Stomach (tissue), 9 donors: Measurements from ENCODE around the gene WWOX. TPM values are rescaled to one million over a fixed set of nuclear protein-coding genes. Genes with fewer than 3 reads are reported as not detected.

ENCODE experiments used
- DNase-seq, 2 donors: peaks; one replicate each; pipeline versions ENCODE4 v3.0.0 to v3.0.0-alpha.2; 2013 to 2019
- H3K27ac ChIP-seq, 5 donors: fragments of 200-600 bp in 4 of 5; sonication (generic) in 4 of 5; one replicate each; pipeline ENCODE4 v1.5.1; 2013 to 2019; ENCODE audit warnings: mild to moderate bottlenecking in 1 of 5, moderate library complexity in 1 of 5
- H3K27me3 ChIP-seq, 3 donors: fragments of 200-600 bp; sonication (generic); one replicate each; pipeline ENCODE4 v1.5.1; 2017 to 2019; ENCODE audit warnings: mixed run types in 1 of 3
- H3K36me3 ChIP-seq, 4 donors: fragments of 200-600 bp; sonication (generic); 1 replicate in 3 of 4; 2 replicates in 1 of 4; pipeline ENCODE4 v1.5.1; 2016 to 2019
- H3K4me1 ChIP-seq, 4 donors: fragments of 200-600 bp; sonication (generic); one replicate each; pipeline ENCODE4 v1.5.1; 2016 to 2019
- H3K4me3 ChIP-seq, 4 donors: fragments of 200-600 bp; sonication (generic) in 3 of 4; one replicate each; pipeline ENCODE4 v1.5.1; 2016 to 2019; ENCODE audit warnings: mild to moderate bottlenecking in 1 of 4
- H3K9me3 ChIP-seq, 4 donors: fragments of 200-600 bp; sonication (generic); one replicate each; pipeline ENCODE4 v1.5.1; 2016 to 2019
- CTCF ChIP-seq, 7 experiments: fragments of 450-650 bp in 4 of 7; fragments of 200-600 bp in 3 of 7; sonication (generic) in 3 of 7; IDR thresholded peaks; one replicate each; pipeline ENCODE4 v1.5.1; 2016 to 2019; ENCODE audit warnings: antibody characterized with exemption in 7 of 7, control low read depth in 2 of 7, mild to moderate bottlenecking in 1 of 7
- EP300 ChIP-seq: sonication (generic); formaldehyde crosslinking; IDR thresholded peaks from one replicate; pipeline ENCODE4 v1.6.1; 2017; ENCODE audit warnings: antibody characterized with exemption
- POLR2A ChIP-seq, 4 donors: fragments of 450-650 bp; IDR thresholded peaks; one replicate each; pipeline ENCODE4 v1.6.1; 2016; ENCODE audit warnings: antibody characterized with exemption in 4 of 4, control low read depth in 2 of 4, mild to moderate bottlenecking in 1 of 4, moderate library complexity in 1 of 4
- POLR2AphosphoS5 ChIP-seq, 3 donors: sonication (generic); formaldehyde crosslinking; IDR thresholded peaks; one replicate each; pipeline ENCODE4 v1.6.1; 2016; ENCODE audit warnings: antibody characterized with exemption in 3 of 3
- WGBS, 5 donors: extraction: QIAGEN DNeasy Blood & Tissue Kit in 3 of 5; methylation state at CpG; one replicate each; pipeline versions ENCODE4 v1.1.5 to v1.1.7; 2013 to 2018; 5-methylcytosine and 5-hydroxymethylcytosine counted together
- intact Hi-C: fragments of 100-400 bp; cut with DNase I; formaldehyde crosslinking; loops from one replicate; pipeline ENCODE4 v1.15.1; 2023; ENCODE audit warnings: low total_unique reads
- polyA plus RNA-seq, 3 donors: library from polyadenylated mRNA; stranded (reverse); fragments of 200-250 nt; gene quantifications; one replicate each; pipeline ENCODE4 v1.2.3, GENCODE V29; 2013
- total RNA-seq, 5 donors: library from RNA; depleted of rRNA; stranded (reverse); fragments of >200 nt; gene quantifications; one replicate each; pipeline versions ENCODE4 v1.1.0 to v1.2.3, GENCODE V29; 2014 to 2016
- donor health status: healthy with polysubstance abuse.
- donor health status: Bipolar disorder and iron deficiency.
- donor health status: healthy.

Gene WWOX
- total and polyA plus RNA-seq, 8 donors, result 7.7 to 129 (median 48.7) TPM

DNA sequence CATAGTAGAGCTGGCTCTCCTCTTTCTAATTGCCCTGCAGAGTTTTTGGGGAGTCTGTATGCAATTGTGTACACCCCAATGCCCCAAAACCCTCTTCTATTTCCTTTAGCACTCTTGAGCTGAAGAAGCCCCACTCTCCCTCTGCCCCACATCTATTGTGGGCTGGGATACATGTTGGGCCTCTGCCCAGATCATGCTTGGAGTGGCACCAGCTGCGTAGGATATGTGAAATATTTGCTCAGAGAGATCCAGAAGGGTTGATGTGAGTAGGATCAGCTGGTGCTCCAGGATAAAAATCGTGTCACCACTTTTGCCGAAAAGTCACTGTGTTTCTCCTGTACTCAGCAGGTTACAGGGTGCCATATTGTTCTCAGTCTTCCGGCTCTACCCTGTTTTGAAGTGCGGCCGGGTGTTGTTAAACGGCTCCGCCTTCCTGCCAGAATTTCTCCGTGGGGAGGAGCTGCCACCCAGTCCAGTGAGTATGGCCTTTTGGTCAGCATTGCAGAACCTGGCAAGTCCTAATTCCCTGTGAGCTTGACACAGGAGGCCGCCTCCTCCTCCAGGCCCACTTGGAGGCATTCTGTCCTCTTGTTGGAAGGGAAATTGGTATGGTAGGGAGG lies 664.5 kb downstream of the WWOX start:
- Histone ChIP-seq H3K4me1 (no peaks in the 10 kb centered on the region), H3K27me3 (no peaks in the 10 kb centered on the region), H3K4me3 (no peak overlapping the region), H3K27ac (no peak overlapping the region), H3K36me3 (no peaks in the 10 kb centered on the region), H3K9me3 (no peaks in the 10 kb centered on the region)
- TF ChIP-seq CTCF (IDR thresholded peaks at IDR 0.05) (no peak), POLR2A (IDR thresholded peaks at IDR 0.05) (no peak), EP300 (no peak), POLR2AphosphoS5 (IDR thresholded peaks at IDR 0.05) (no peak)
- WGBS, 5 donors, result 76 to 85% (median 79%) methylated on average over 10 of the region's 10 CpGs
- peak in 1 of 2 donors; percentile 32 for DNase-seq
- intact Hi-C loops, result loop anchor here (10.0 kb wide), 1 partner anchor 259 kb away; no protein-coding TSS in a partner anchor

DNA sequence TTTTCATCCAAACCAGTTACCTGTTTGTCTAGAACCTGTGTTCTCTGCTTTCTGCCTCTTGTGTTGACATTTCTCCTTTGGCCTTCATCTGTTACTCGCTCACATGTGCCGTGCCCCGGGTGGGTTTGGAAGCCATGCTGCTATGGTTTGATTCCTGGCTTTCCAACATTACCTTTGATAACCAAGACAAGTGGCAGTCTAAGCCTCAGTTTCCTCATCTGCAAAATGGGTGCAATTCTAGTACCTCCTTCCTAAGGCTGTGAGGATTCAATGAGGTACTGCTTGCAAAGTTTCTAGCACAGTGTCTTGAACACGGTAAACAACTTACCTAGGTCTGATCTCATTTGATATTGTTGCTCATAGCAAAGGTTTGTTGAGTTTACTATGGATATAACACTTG lies 665.0 kb downstream of the WWOX start:
- H3K27me3 ChIP-seq, result no peaks in the 10 kb centered on the region
- intact Hi-C loops, result loop anchor here (10.0 kb wide), 1 partner anchor 260 kb away; no protein-coding TSS in a partner anchor
- H3K9me3 ChIP-seq, result no peaks in the 10 kb centered on the region
- TF ChIP-seq POLR2A (IDR thresholded peaks at IDR 0.05) (no peak), POLR2AphosphoS5 (IDR thresholded peaks at IDR 0.05) (no peak), CTCF (IDR thresholded peaks at IDR 0.05) (no peak), EP300 (no peak)
- WGBS, 5 donors, result 95 to 99% (median 97%) methylated on average over 4 of the region's 4 CpGs
- H3K4me1 ChIP-seq, result no peaks in the 10 kb centered on the region
- no peaks in the 10 kb centered on the region for H3K36me3 ChIP-seq
- DNase-seq, result no peak
- H3K4me3 ChIP-seq, result no peak overlapping the region
- H3K27ac ChIP-seq, result no peak overlapping the region

DNA sequence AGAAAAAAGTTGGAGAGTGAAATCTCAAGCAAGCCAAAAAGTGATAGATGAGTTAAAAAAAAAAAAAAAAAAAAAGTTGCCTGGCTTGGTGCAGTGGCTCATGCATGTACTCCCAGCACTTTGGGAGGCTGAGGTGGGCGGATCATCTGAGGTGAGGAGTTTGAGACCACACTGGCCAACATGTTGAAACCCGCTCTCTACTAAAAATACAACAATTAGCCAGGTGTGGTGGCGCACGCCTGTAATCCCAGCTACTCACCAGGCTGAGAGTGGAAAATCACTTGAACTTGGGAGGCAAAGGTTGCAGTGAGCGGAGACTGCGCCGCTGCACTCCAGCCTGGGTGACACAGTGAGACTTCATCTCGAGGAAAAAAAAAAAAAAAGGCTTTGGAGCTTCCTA lies 668.8 kb downstream of the WWOX start:
- intact Hi-C loops, result loop anchor here (10.0 kb wide), 1 partner anchor 263 kb away; no protein-coding TSS in a partner anchor
- H3K4me1 ChIP-seq, result peaks cover 7 to 12% (median 11%) of the 10 kb centered on the region in 4 donors
- no peaks in the 10 kb centered on the region for H3K36me3 ChIP-seq
- H3K9me3 ChIP-seq, result no peaks in the 10 kb centered on the region
- H3K27ac ChIP-seq, result no peak overlapping the region
- no peak overlapping the region for H3K4me3 ChIP-seq
- DNase-seq, result no peak
- TF ChIP-seq POLR2A (IDR thresholded peaks at IDR 0.05), result no peak
- TF ChIP-seq CTCF (IDR thresholded peaks at IDR 0.05), result no peak
- no peak for TF ChIP-seq POLR2AphosphoS5 (IDR thresholded peaks at IDR 0.05)
- no peaks in the 10 kb centered on the region for H3K27me3 ChIP-seq
- 86 to 96% (median 91%) methylated on average over 8 of the region's 8 CpGs for WGBS, 5 donors

GRCh38 chr16:78768718-78769117 lies 669.3 kb downstream of the WWOX start:
- Histone ChIP-seq H3K27ac (no peak overlapping the region), H3K4me1 (peaks cover 7 to 12% (median 11%) of the 10 kb centered on the region in 4 donors), H3K36me3 (no peaks in the 10 kb centered on the region), H3K9me3 (no peaks in the 10 kb centered on the region), H3K27me3 (no peaks in the 10 kb centered on the region), H3K4me3 (no peak overlapping the region)
- no peak for TF ChIP-seq EP300
- no peak for TF ChIP-seq POLR2AphosphoS5 (IDR thresholded peaks at IDR 0.05)
- TF ChIP-seq CTCF (IDR thresholded peaks at IDR 0.05), result no peak
- TF ChIP-seq POLR2A (IDR thresholded peaks at IDR 0.05), result no peak
- no peak for DNase-seq
- 77 to 88% (median 86%) methylated on average over 9 of the region's 9 CpGs for WGBS, 5 donors
- intact Hi-C loops, result loop anchor here (10.0 kb wide), 1 partner anchor 264 kb away; no protein-coding TSS in a partner anchor
